Endothelial cell of umbilical vein (primary cell): ENCODE data around the gene ELMO1. TPM values are rescaled to one million over a fixed set of nuclear protein-coding genes. Genes with fewer than 3 reads are reported as not detected.

ENCODE experiments used
- BruUV-seq: library from RNA; stranded (reverse); fragments of 400-500 nt; replicated peaks from 2 replicates; lab custom pipeline; 2021; lab: Mats Ljungman, UMichigan
- CTCF ChIA-PET: fragments of 300-600, 350-600 bp; sonication (Branson Sonifier 250); formaldehyde crosslinking; loops from one replicate; lab custom pipeline; 2021; ENCODE audit warnings: antibody characterized with exemption, inconsistent platforms; lab: Charles Lee
- POLR2A ChIA-PET: fragments of 300-600, 350-600 bp; sonication (Branson Sonifier 250); formaldehyde crosslinking; loops from one replicate; lab custom pipeline; 2021; ENCODE audit warnings: antibody characterized with exemption, inconsistent platforms; lab: Charles Lee
- DNase-seq: peaks from one replicate; pipeline ENCODE4 v3.0.0-alpha.2; 2011; ENCODE audit warnings: low read depth, low spot score
- FAIRE-seq: peaks from 2 replicates; lab custom pipeline; 2011; peaks lifted over from hg19 to GRCh38; lab: Jason Lieb, UNC
- H2AFZ ChIP-seq: 2 replicates; pipeline ENCODE4 v1.6.0; 2012; ENCODE audit warnings: low read depth, low read length, control low read depth, inconsistent platforms
- H3K27ac ChIP-seq: 2 replicates; pipeline ENCODE4 v1.5.1; 2011; ENCODE audit warnings: low read depth, mild to moderate bottlenecking, control low read depth, low read length, moderate library complexity; ENCODE audit not compliant: insufficient read depth
- H3K27me3 ChIP-seq, 2 experiments: 2 replicates each; pipeline versions ENCODE4 v1.6.0 to v1.6.1; 2011; ENCODE audit warnings: low read length in 2 of 2, mixed read lengths in 1 of 2; ENCODE audit not compliant: control insufficient read depth in 2 of 2, insufficient read depth in 2 of 2
- H3K36me3 ChIP-seq, 2 experiments: 2 replicates in 1 of 2; 3 replicates in 1 of 2; pipeline ENCODE4 v1.5.1; 2011; ENCODE audit warnings: low read length in 2 of 2, mild to moderate bottlenecking in 1 of 2, moderate library complexity in 1 of 2; ENCODE audit not compliant: control insufficient read depth in 2 of 2, insufficient read depth in 2 of 2; ENCODE audit errors: extremely low read depth in 1 of 2
- H3K4me1 ChIP-seq: 3 replicates; pipeline ENCODE4 v1.5.1; 2011; ENCODE audit warnings: mild to moderate bottlenecking, low read length; ENCODE audit not compliant: control insufficient read depth, insufficient read depth; ENCODE audit errors: extremely low read depth
- H3K4me2 ChIP-seq: 2 replicates; pipeline ENCODE4 v1.6.1; 2011; ENCODE audit warnings: low read length, control low read depth, mixed read lengths; ENCODE audit not compliant: insufficient read depth
- H3K4me3 ChIP-seq, 3 experiments: fragments of 200-600 bp in 1 of 3; sonication (generic), shearing (Covaris generic) in 1 of 3; replicated peaks in 1 of 3; 2 replicates each; pipeline ENCODE4 v1.5.1; 2011 to 2016; ENCODE audit warnings: control low read depth in 3 of 3, low read length in 3 of 3, mild to moderate bottlenecking in 2 of 3, inconsistent platforms in 1 of 3, low read depth in 1 of 3, moderate library complexity in 1 of 3; ENCODE audit not compliant: insufficient read depth in 1 of 3
- H3K79me2 ChIP-seq: 2 replicates; pipeline ENCODE4 v1.6.0; 2012; ENCODE audit warnings: low read length, inconsistent platforms; ENCODE audit not compliant: control insufficient read depth, insufficient read depth
- H3K9ac ChIP-seq: replicated peaks from 2 replicates; pipeline ENCODE3; 2011; ENCODE audit warnings: low read length, control low read depth; ENCODE audit not compliant: insufficient read depth; ENCODE audit errors: extremely low read depth
- H3K9me1 ChIP-seq: replicated peaks from 3 replicates; pipeline ENCODE4 v1.6.0; 2011; ENCODE audit warnings: mild to moderate bottlenecking, low read length; ENCODE audit not compliant: control insufficient read depth, insufficient read depth; ENCODE audit errors: extremely low read depth
- H3K9me3 ChIP-seq: replicated peaks from 2 replicates; pipeline ENCODE4 v1.5.1; 2012; ENCODE audit warnings: low read length, inconsistent platforms; ENCODE audit not compliant: control insufficient read depth, insufficient read depth
- H4K20me1 ChIP-seq: replicated peaks from 2 replicates; pipeline ENCODE3; 2011; ENCODE audit warnings: mild to moderate bottlenecking, low read length; ENCODE audit not compliant: control insufficient read depth, insufficient read depth; ENCODE audit errors: extremely low read depth
- EZH2 ChIP-seq: IDR thresholded peaks from 2 replicates; pipeline ENCODE4 v1.6.1; 2012; ENCODE audit warnings: borderline replicate concordance, low read depth, mild to moderate bottlenecking, moderate library complexity, low read length, inconsistent platforms; ENCODE audit not compliant: severe bottlenecking
- FOS ChIP-seq: IDR thresholded peaks from 2 replicates; pipeline ENCODE4 v1.6.1; 2011; ENCODE audit warnings: mild to moderate bottlenecking, low read length, moderate library complexity, borderline replicate concordance; ENCODE audit not compliant: insufficient read depth
- GATA2 ChIP-seq: IDR thresholded peaks from 2 replicates; pipeline ENCODE4 v1.7.0; 2011; ENCODE audit warnings: low read depth, mild to moderate bottlenecking, moderate library complexity, mixed read lengths, low read length; ENCODE audit not compliant: insufficient read length, insufficient read depth
- JUN ChIP-seq: IDR thresholded peaks from 2 replicates; pipeline ENCODE4 v1.6.1; 2011; ENCODE audit warnings: borderline replicate concordance, low read depth; ENCODE audit not compliant: insufficient read length, insufficient read depth
- MYC ChIP-seq: IDR thresholded peaks from one replicate; pipeline ENCODE4 v1.6.1; 2011; ENCODE audit warnings: mild to moderate bottlenecking, low read depth, low read length
- POLR2A ChIP-seq: IDR thresholded peaks from 2 replicates; pipeline ENCODE4 v1.6.1; 2012; ENCODE audit warnings: low read depth, mild to moderate bottlenecking, control low read depth, low read length
- POLR2AphosphoS5 ChIP-seq: IDR thresholded peaks from 2 replicates; pipeline ENCODE4 v1.6.1; 2012; ENCODE audit warnings: low read depth, mild to moderate bottlenecking, control low read depth, low read length, moderate library complexity; ENCODE audit not compliant: insufficient read depth
- dilution Hi-C: fragments of 300-500 bp; cut with MboI; formaldehyde crosslinking; loops from one replicate; pipeline ENCODE4 v1.15.0; 2019; ENCODE audit warnings: low sequenced_read_pairs; ENCODE audit not compliant: extremely low pct_ligation_motif_present
- intact Hi-C: fragments of 100-400 bp; cut with micrococcal nuclease; formaldehyde crosslinking; loops from one replicate; pipeline ENCODE4 v1.10.0; 2022
- polyA plus RNA-seq, 4 experiments: library from polyadenylated mRNA; depleted of rRNA in 3 of 4; stranded (reverse) in 3 of 4; unstranded in 1 of 4; fragments of >200 nt; gene quantifications; 2 replicates each; pipeline versions ENCODE4 v1.2.1 to v1.2.3, GENCODE V29; 2011 to 2012; ENCODE audit warnings: missing spikeins in 1 of 4
- total RNA-seq: library from RNA; stranded (reverse); gene quantifications from 2 replicates; pipeline ENCODE4 v1.2.3, GENCODE V29; 2021
- TF ChIP-seq, protein P1 (sequence below): IDR thresholded peaks from 2 replicates; pipeline ENCODE4 v1.6.1; 2011; ENCODE audit not compliant: insufficient read depth, insufficient read length
- TF ChIP-seq, protein P2 (sequence below), 2 donors: IDR thresholded peaks; 1 replicate in 1 of 2; 2 replicates in 1 of 2; pipeline ENCODE4 v1.5.1; 2011; ENCODE audit warnings: low read length in 2 of 2, mild to moderate bottlenecking in 2 of 2, moderate library complexity in 2 of 2, control low read depth in 1 of 2, inconsistent platforms in 1 of 2, low read depth in 1 of 2; ENCODE audit not compliant: insufficient read depth in 1 of 2; ENCODE audit errors: extremely low read depth in 1 of 2

Gene ELMO1
- total and polyA plus RNA-seq, 2 donors (not counting 3 experiments of a cell fraction or from before 2014, with no cell fraction given): 17.0 to 30.6 TPM

DNA sequence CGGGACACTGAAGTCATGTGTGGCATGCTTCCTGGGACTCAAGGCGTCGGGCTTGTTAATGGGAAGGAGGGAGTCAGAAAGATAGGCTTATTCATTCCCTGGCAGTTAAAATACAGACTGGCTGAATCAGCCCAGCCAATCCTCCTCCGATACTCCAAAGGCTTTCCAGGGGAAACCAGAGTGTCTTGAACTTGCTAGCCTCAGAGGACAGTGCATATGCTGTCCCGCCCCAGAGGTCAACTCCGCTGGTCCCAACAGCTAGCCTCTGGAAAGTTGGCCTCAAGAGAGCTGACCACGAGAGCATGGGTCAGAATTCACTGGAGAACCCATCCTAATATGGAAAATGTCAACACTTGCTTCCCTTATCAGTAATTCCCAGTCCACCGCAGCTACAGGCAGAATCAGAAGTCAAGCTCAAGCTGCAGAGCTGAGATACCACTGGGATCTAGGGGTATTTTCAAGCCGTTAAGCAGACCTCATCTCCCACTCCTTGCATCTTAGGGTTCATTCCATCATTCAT lies 43.0 kb downstream of the ELMO1 start:
- BruUV-seq: no TSS peak
- no peak for FAIRE-seq
- Histone ChIP-seq H3K27ac (no peak overlapping the region), H3K9ac (no peak overlapping the region), H2AFZ (peak overlapping the region; percentile 22), H3K27me3 (no peaks in the 10 kb centered on the region), H3K4me1 (peaks cover 18% of the 10 kb centered on the region), H3K4me3 (no peak overlapping the region), H3K4me2 (no peak overlapping the region), H4K20me1 (no peaks in the 10 kb centered on the region), H3K9me3 (no peaks in the 10 kb centered on the region), H3K79me2 (no peaks in the 10 kb centered on the region), H3K9me1 (no peaks in the 10 kb centered on the region), H3K36me3 (no peaks in the 10 kb centered on the region)
- intact Hi-C loops (no loop called here), dilution Hi-C loops (no loop called here)
- POLR2A ChIA-PET: no interaction called here
- TF ChIP-seq, protein P1, sequence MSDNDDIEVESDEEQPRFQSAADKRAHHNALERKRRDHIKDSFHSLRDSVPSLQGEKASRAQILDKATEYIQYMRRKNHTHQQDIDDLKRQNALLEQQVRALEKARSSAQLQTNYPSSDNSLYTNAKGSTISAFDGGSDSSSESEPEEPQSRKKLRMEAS: no peak
- DNase-seq: peak; percentile 85
- CTCF ChIA-PET: interaction anchor here (2.2 kb wide), 1 partner anchor 90 kb away, joined by 6 read pairs; no protein-coding TSS in a partner anchor

DNA sequence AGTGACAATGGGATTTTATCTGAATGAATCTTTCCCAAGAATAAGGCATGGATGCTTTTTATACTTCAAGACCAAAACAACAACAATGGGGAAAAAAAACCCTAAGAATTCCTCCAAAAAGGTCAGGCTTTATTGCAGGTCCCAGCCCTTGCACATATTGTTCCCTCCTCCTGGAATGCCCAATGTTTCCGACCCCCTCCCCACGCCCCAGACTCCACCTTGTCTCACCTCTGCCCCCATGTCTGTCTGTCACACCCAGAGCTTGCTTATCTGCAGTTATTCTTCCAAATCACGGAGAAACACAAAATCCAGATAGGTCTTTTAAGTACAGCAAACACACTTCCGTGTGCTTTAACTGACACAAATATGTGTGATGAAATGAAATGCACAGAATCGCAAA lies 43.5 kb downstream of the ELMO1 start:
- DNase-seq: peak; percentile 19
- intact Hi-C loops (no loop called here), dilution Hi-C loops (no loop called here)
- peaks cover 18% of the 10 kb centered on the region for H3K4me1 ChIP-seq
- H2AFZ ChIP-seq: peak overlapping the region; percentile 22
- POLR2A ChIA-PET: no interaction called here
- no peak overlapping the region for H3K9ac ChIP-seq
- no peak overlapping the region for H3K4me2 ChIP-seq
- H3K9me3 ChIP-seq: no peaks in the 10 kb centered on the region
- no peaks in the 10 kb centered on the region for H3K27me3 ChIP-seq
- TF ChIP-seq EZH2 (no peak), FOS (no peak), MYC (no peak), GATA2 (no peak), POLR2AphosphoS5 (no peak), POLR2A (no peak), JUN (no peak)
- TF ChIP-seq, protein P1: no peak
- TF ChIP-seq, protein P2, sequence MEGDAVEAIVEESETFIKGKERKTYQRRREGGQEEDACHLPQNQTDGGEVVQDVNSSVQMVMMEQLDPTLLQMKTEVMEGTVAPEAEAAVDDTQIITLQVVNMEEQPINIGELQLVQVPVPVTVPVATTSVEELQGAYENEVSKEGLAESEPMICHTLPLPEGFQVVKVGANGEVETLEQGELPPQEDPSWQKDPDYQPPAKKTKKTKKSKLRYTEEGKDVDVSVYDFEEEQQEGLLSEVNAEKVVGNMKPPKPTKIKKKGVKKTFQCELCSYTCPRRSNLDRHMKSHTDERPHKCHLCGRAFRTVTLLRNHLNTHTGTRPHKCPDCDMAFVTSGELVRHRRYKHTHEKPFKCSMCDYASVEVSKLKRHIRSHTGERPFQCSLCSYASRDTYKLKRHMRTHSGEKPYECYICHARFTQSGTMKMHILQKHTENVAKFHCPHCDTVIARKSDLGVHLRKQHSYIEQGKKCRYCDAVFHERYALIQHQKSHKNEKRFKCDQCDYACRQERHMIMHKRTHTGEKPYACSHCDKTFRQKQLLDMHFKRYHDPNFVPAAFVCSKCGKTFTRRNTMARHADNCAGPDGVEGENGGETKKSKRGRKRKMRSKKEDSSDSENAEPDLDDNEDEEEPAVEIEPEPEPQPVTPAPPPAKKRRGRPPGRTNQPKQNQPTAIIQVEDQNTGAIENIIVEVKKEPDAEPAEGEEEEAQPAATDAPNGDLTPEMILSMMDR (IDR thresholded peaks at IDR 0.05; ENCODE audit: extremely low read depth in 1 of 2, insufficient read depth in 1 of 2, low read depth in 1 of 2, low read length in 2 of 2): no peak
- CTCF ChIA-PET: interaction anchor here (2.2 kb wide), 1 partner anchor 91 kb away, joined by 6 read pairs; no protein-coding TSS in a partner anchor
- H3K27ac ChIP-seq: no peak overlapping the region
- BruUV-seq: no TSS peak
- H3K9me1 ChIP-seq: no peaks in the 10 kb centered on the region
- H3K36me3 ChIP-seq: no peaks in the 10 kb centered on the region
- FAIRE-seq: no peak
- no peaks in the 10 kb centered on the region for H3K79me2 ChIP-seq
- H3K4me3 ChIP-seq: no peak overlapping the region
- H4K20me1 ChIP-seq: no peaks in the 10 kb centered on the region
